Astrocyte (in vitro differentiated cells and primary cell): Measurements from ENCODE around the gene GJB6.

ENCODE experiments used
- CTCF ChIP-seq: IDR thresholded peaks from 2 replicates; pipeline ENCODE4 v1.5.1; 2011; ENCODE audit warnings: low read depth, mild to moderate bottlenecking, inconsistent platforms, low read length, moderate library complexity; ENCODE audit not compliant: insufficient read depth
- EZH2 ChIP-seq: IDR thresholded peaks from 2 replicates; pipeline ENCODE4 v1.6.1; 2012; ENCODE audit warnings: mild to moderate bottlenecking, low read length, inconsistent platforms; ENCODE audit not compliant: insufficient read depth

GRCh38 chr13:20177049-20177831 is 54.9 kb downstream of the GJB6 start:
- TF ChIP-seq CTCF: no peak
- no peak for TF ChIP-seq EZH2
